Measurements from ENCODE around the gene KCNC1. TPM values are rescaled to one million over a fixed set of nuclear protein-coding genes. Genes with fewer than 3 reads are reported as not detected.

The KCNC1 gene
- total RNA-seq, 1 experiment from 2014 or later: 0.20 TPM

DNA sequence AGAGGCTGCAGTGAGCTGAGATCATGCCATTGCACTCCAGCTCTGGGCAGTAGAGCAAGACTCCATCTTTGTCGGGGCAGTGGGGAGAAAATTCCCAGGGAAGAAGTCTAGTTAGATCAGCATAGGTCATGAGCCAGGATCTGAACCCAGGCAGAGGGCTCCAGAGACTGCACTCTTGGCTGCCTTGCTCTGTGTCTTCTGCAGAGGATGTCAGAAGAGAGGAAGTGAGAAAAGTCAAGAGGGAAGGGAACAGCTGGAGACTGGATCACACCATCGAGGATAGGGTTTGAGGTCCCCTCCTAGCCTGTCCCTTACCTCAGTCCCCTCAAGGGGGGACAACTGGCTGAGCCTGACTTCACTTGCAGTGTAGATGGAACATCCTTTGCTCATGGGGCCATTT lies 9.4 kb upstream of the KCNC1 start:
- TF ChIP-seq RORB (CRISPR knock-in tag; IDR thresholded peaks at IDR 0.05): no peak
- CTCF ChIA-PET: interaction anchor here (1.0 kb wide), 1 partner anchor 9 kb away, joined by 4 read pairs; the partner anchor contains the start of gene KCNC1
- Mint-ChIP-seq H3K27me3 (ENCODE audit: low read depth) (peaks cover 31% of the 10 kb centered on the region), H3K27ac (no peak overlapping the region), H3K9me3 (no peaks in the 10 kb centered on the region), H3K4me1 (peaks cover 4% of the 10 kb centered on the region; the same call in 1 of the 2 replicates), H3K4me3 (no peak overlapping the region), H3K36me3 (no peaks in the 10 kb centered on the region)
- DNase-seq (ENCODE audit: low spot score): no peak
- POLR2A ChIA-PET: no interaction called here
- no peak for ATAC-seq

DNA sequence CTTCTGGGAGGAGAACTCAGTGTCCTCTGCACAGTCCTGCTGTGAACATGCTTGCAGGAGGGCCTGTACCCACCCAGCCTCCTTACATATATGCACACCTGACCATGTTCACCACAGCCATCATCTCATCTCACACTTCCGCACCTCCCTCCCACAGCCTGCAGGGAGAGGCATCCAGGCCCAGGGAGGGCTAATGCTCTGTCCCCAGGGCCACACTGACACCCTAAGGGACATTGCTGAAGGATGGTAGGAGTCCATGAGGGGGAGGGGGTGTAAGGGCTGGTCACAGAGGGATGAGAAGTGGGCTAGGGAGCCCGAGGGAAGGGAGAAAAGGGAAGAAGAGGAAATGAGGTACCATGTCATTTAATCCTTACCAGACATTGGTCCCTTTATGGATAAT lies 4.4 kb upstream of the KCNC1 start:
- no peak for ATAC-seq
- H3K4me1 Mint-ChIP-seq: peaks cover 3% of the 10 kb centered on the region; the same call in 1 of the 2 replicates
- ChIA-PET CTCF (interaction anchor here (0.5 to 4.4 kb wide), 67 partner anchors 9 to 500 kb away, joined by 3 to 161 read pairs (median 7); partner anchors contain the start of genes MYOD1, OTOG, SERGEF and USH1C), POLR2A (no interaction called here)
- no peak overlapping the region for H3K4me3 Mint-ChIP-seq
- H3K9me3 Mint-ChIP-seq: no peaks in the 10 kb centered on the region
- H3K27me3 Mint-ChIP-seq (ENCODE audit: low read depth): peaks cover 59% of the 10 kb centered on the region
- H3K36me3 Mint-ChIP-seq: no peaks in the 10 kb centered on the region
- DNase-seq (ENCODE audit: low spot score): no peak
- H3K27ac Mint-ChIP-seq: no peak overlapping the region
- TF ChIP-seq CREB1 (CRISPR knock-in tag; IDR thresholded peaks at IDR 0.05) (no peak), NFYB (CRISPR knock-in tag; conservative IDR thresholded peaks at IDR 0.05; ENCODE audit: low read depth) (no peak), EMX1 (CRISPR knock-in tag; IDR thresholded peaks at IDR 0.05) (no peak), MXD4 (CRISPR knock-in tag; IDR thresholded peaks at IDR 0.05; ENCODE audit: borderline replicate concordance) (no peak), SOX15 (CRISPR knock-in tag; IDR thresholded peaks at IDR 0.05) (no peak), NR2C2 (CRISPR knock-in tag; IDR thresholded peaks at IDR 0.05) (no peak), GABPB1 (CRISPR knock-in tag; IDR thresholded peaks at IDR 0.05) (no peak), ESRRA (CRISPR knock-in tag; IDR thresholded peaks at IDR 0.05; ENCODE audit: borderline replicate concordance) (no peak), HMGA2 (CRISPR knock-in tag; IDR thresholded peaks at IDR 0.05) (no peak), CBFB (CRISPR knock-in tag; IDR thresholded peaks at IDR 0.05; ENCODE audit: low read depth) (no peak), ZNF396 (CRISPR knock-in tag; IDR thresholded peaks at IDR 0.05; ENCODE audit: borderline replicate concordance) (no peak)
- TF ChIP-seq, protein P1, sequence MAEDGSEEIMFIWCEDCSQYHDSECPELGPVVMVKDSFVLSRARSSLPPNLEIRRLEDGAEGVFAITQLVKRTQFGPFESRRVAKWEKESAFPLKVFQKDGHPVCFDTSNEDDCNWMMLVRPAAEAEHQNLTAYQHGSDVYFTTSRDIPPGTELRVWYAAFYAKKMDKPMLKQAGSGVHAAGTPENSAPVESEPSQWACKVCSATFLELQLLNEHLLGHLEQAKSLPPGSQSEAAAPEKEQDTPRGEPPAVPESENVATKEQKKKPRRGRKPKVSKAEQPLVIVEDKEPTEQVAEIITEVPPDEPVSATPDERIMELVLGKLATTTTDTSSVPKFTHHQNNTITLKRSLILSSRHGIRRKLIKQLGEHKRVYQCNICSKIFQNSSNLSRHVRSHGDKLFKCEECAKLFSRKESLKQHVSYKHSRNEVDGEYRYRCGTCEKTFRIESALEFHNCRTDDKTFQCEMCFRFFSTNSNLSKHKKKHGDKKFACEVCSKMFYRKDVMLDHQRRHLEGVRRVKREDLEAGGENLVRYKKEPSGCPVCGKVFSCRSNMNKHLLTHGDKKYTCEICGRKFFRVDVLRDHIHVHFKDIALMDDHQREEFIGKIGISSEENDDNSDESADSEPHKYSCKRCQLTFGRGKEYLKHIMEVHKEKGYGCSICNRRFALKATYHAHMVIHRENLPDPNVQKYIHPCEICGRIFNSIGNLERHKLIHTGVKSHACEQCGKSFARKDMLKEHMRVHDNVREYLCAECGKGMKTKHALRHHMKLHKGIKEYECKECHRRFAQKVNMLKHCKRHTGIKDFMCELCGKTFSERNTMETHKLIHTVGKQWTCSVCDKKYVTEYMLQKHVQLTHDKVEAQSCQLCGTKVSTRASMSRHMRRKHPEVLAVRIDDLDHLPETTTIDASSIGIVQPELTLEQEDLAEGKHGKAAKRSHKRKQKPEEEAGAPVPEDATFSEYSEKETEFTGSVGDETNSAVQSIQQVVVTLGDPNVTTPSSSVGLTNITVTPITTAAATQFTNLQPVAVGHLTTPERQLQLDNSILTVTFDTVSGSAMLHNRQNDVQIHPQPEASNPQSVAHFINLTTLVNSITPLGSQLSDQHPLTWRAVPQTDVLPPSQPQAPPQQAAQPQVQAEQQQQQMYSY (CRISPR knock-in tag; IDR thresholded peaks at IDR 0.05): no peak
- TF ChIP-seq, protein P2, sequence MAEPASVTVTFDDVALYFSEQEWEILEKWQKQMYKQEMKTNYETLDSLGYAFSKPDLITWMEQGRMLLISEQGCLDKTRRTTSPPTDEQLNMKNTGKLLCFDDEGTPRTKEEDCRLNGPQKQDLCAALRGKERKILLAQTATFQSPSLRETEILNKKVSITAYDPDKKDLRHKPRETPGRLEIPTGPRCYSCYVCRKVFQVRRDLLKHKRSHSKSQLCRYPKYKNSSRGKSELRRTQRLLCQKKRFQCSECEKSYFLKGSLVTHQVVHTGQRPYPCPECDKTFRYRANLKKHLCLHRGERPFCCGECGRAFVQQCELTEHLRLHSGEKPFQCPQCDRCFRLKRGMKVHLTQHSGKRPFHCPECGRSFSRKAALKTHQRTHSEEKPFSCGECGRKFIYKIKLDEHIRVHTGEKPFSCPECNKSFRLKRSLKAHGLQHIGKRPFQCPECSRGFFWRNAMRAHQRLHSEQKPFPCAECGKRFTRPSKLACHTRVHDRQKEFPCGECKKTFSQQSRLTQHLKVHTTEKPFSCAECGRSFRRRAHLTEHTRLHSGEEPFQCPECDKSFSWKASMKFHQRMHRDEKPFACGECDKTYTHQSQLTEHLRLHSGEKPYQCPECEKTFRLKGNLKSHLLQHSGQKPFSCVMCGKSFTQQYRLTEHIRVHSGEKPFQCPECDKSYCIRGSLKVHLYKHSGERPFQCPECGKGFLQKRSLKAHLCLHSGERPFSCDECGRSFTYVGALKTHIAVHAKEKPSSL (CRISPR knock-in tag; conservative IDR thresholded peaks at IDR 0.05): no peak
- TF ChIP-seq, protein P3, sequence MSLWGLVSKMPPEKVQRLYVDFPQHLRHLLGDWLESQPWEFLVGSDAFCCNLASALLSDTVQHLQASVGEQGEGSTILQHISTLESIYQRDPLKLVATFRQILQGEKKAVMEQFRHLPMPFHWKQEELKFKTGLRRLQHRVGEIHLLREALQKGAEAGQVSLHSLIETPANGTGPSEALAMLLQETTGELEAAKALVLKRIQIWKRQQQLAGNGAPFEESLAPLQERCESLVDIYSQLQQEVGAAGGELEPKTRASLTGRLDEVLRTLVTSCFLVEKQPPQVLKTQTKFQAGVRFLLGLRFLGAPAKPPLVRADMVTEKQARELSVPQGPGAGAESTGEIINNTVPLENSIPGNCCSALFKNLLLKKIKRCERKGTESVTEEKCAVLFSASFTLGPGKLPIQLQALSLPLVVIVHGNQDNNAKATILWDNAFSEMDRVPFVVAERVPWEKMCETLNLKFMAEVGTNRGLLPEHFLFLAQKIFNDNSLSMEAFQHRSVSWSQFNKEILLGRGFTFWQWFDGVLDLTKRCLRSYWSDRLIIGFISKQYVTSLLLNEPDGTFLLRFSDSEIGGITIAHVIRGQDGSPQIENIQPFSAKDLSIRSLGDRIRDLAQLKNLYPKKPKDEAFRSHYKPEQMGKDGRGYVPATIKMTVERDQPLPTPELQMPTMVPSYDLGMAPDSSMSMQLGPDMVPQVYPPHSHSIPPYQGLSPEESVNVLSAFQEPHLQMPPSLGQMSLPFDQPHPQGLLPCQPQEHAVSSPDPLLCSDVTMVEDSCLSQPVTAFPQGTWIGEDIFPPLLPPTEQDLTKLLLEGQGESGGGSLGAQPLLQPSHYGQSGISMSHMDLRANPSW (CRISPR knock-in tag; conservative IDR thresholded peaks at IDR 0.05; ENCODE audit: low read depth): no peak
- TF ChIP-seq, protein P4, sequence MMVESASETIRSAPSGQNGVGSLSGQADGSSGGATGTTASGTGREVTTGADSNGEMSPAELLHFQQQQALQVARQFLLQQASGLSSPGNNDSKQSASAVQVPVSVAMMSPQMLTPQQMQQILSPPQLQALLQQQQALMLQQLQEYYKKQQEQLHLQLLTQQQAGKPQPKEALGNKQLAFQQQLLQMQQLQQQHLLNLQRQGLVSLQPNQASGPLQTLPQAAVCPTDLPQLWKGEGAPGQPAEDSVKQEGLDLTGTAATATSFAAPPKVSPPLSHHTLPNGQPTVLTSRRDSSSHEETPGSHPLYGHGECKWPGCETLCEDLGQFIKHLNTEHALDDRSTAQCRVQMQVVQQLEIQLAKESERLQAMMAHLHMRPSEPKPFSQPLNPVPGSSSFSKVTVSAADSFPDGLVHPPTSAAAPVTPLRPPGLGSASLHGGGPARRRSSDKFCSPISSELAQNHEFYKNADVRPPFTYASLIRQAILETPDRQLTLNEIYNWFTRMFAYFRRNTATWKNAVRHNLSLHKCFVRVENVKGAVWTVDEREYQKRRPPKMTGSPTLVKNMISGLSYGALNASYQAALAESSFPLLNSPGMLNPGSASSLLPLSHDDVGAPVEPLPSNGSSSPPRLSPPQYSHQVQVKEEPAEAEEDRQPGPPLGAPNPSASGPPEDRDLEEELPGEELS (CRISPR knock-in tag; IDR thresholded peaks at IDR 0.05): no peak
- TF ChIP-seq, protein P5, sequence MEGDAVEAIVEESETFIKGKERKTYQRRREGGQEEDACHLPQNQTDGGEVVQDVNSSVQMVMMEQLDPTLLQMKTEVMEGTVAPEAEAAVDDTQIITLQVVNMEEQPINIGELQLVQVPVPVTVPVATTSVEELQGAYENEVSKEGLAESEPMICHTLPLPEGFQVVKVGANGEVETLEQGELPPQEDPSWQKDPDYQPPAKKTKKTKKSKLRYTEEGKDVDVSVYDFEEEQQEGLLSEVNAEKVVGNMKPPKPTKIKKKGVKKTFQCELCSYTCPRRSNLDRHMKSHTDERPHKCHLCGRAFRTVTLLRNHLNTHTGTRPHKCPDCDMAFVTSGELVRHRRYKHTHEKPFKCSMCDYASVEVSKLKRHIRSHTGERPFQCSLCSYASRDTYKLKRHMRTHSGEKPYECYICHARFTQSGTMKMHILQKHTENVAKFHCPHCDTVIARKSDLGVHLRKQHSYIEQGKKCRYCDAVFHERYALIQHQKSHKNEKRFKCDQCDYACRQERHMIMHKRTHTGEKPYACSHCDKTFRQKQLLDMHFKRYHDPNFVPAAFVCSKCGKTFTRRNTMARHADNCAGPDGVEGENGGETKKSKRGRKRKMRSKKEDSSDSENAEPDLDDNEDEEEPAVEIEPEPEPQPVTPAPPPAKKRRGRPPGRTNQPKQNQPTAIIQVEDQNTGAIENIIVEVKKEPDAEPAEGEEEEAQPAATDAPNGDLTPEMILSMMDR (IDR thresholded peaks at IDR 0.05): no peak
- TF ChIP-seq, protein P6, sequence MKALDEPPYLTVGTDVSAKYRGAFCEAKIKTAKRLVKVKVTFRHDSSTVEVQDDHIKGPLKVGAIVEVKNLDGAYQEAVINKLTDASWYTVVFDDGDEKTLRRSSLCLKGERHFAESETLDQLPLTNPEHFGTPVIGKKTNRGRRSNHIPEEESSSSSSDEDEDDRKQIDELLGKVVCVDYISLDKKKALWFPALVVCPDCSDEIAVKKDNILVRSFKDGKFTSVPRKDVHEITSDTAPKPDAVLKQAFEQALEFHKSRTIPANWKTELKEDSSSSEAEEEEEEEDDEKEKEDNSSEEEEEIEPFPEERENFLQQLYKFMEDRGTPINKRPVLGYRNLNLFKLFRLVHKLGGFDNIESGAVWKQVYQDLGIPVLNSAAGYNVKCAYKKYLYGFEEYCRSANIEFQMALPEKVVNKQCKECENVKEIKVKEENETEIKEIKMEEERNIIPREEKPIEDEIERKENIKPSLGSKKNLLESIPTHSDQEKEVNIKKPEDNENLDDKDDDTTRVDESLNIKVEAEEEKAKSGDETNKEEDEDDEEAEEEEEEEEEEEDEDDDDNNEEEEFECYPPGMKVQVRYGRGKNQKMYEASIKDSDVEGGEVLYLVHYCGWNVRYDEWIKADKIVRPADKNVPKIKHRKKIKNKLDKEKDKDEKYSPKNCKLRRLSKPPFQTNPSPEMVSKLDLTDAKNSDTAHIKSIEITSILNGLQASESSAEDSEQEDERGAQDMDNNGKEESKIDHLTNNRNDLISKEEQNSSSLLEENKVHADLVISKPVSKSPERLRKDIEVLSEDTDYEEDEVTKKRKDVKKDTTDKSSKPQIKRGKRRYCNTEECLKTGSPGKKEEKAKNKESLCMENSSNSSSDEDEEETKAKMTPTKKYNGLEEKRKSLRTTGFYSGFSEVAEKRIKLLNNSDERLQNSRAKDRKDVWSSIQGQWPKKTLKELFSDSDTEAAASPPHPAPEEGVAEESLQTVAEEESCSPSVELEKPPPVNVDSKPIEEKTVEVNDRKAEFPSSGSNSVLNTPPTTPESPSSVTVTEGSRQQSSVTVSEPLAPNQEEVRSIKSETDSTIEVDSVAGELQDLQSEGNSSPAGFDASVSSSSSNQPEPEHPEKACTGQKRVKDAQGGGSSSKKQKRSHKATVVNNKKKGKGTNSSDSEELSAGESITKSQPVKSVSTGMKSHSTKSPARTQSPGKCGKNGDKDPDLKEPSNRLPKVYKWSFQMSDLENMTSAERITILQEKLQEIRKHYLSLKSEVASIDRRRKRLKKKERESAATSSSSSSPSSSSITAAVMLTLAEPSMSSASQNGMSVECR (CRISPR knock-in tag; IDR thresholded peaks at IDR 0.05; ENCODE audit: borderline replicate concordance): no peak
